Vagina (tissue), 2 donors: ENCODE measurements around the gene ARHGAP21. TPM values are rescaled to one million over a fixed set of nuclear protein-coding genes. Genes with fewer than 3 reads are reported as not detected.
"Not testable (repeated sequence)": the region's sequence is repeated elsewhere in the genome, so short reads cannot be mapped to it uniquely, and the experiment has no call there.

Experiments
- DNase-seq, 2 donors: peaks; one replicate each; pipeline ENCODE4 v3.0.0-alpha.2; 2017; ENCODE audit errors: extremely low spot score in 2 of 2
- H3K27ac ChIP-seq: fragments of 200-600 bp; sonication (generic); one replicate; pipeline ENCODE4 v1.5.1; 2019
- H3K27me3 ChIP-seq: fragments of 200-600 bp; sonication (generic); one replicate; pipeline ENCODE4 v1.5.1; 2019
- H3K36me3 ChIP-seq, 2 donors: fragments of 200-600 bp; sonication (generic); one replicate each; pipeline ENCODE4 v1.5.1; 2017 to 2019
- H3K4me1 ChIP-seq: fragments of 200-600 bp; sonication (generic); one replicate; pipeline ENCODE4 v1.5.1; 2019
- H3K4me3 ChIP-seq, 2 donors: fragments of 200-600 bp; sonication (generic); 1 replicate in 1 of 2; 2 replicates in 1 of 2; pipeline ENCODE4 v1.5.1; 2016 to 2019
- H3K9me3 ChIP-seq: fragments of 200-600 bp; sonication (generic); one replicate; pipeline ENCODE4 v1.5.1; 2019
- CTCF ChIP-seq, 3 experiments: fragments of 450-650 bp in 2 of 3; fragments of 200-600 bp in 1 of 3; sonication (generic) in 1 of 3; IDR thresholded peaks; one replicate each; pipeline ENCODE4 v1.5.1; 2017 to 2019; ENCODE audit warnings: antibody characterized with exemption in 3 of 3, mild to moderate bottlenecking in 2 of 3, moderate library complexity in 2 of 3
- POLR2A ChIP-seq, 2 donors: fragments of 450-650 bp; IDR thresholded peaks; one replicate each; pipeline ENCODE4 v1.6.1; 2017; ENCODE audit warnings: antibody characterized with exemption in 2 of 2, mild to moderate bottlenecking in 2 of 2, moderate library complexity in 2 of 2
- POLR2AphosphoS5 ChIP-seq, 2 donors: sonication (generic); formaldehyde crosslinking; IDR thresholded peaks; one replicate each; pipeline ENCODE4 v1.9.0; 2017; ENCODE audit warnings: antibody characterized with exemption in 2 of 2, mild to moderate bottlenecking in 2 of 2, low read depth in 1 of 2; ENCODE audit not compliant: insufficient read depth in 1 of 2
- intact Hi-C: fragments of 100-400 bp; cut with DNase I; formaldehyde crosslinking; loops from one replicate; pipeline ENCODE4 v1.15.1; 2023
- total RNA-seq: library from RNA; depleted of rRNA; stranded (reverse); fragments of >200 nt; gene quantifications from one replicate; pipeline ENCODE4 v1.2.3, GENCODE V29; 2016

The ARHGAP21 gene
- total RNA-seq, 1 donor from 2014 or later: 43.0 TPM

- Histone ChIP-seq H3K27ac (no peak overlapping the region), H3K9me3 (no peaks in the 10 kb centered on the region), H3K4me1 (no peaks in the 10 kb centered on the region), H3K27me3 (no peaks in the 10 kb centered on the region), H3K36me3 (peaks cover 0 to 4% of the 10 kb centered on the region in 2 donors), H3K4me3 (no peak overlapping the region)
- DNase-seq: no peak
- TF ChIP-seq POLR2A (IDR thresholded peaks at IDR 0.05) (no peak), CTCF (IDR thresholded peaks at IDR 0.05) (no peak), POLR2AphosphoS5 (IDR thresholded peaks at IDR 0.05; ENCODE audit: insufficient read depth in 1 of 2, low read depth in 1 of 2) (no peak)
- intact Hi-C loops: no loop called here
These were observed 100.8 kb downstream of the ARHGAP21 start for GRCh38 chr10:24622781-24623301.

GRCh38 chr10:24621035-24621795 is 102.5 kb downstream of the ARHGAP21 start:
- H3K27ac ChIP-seq, H3K36me3 ChIP-seq, DNase-seq, H3K4me1 ChIP-seq, H3K27me3 ChIP-seq, intact Hi-C loops, H3K9me3 ChIP-seq, H3K4me3 ChIP-seq: not testable (repeated sequence)

- H3K4me1 ChIP-seq, H3K36me3 ChIP-seq: not testable (repeated sequence)
These were observed 103.7 kb downstream of the ARHGAP21 start for GRCh38 chr10:24619994-24620310.

GRCh38 chr10:24619291-24619993 is 104.2 kb downstream of the ARHGAP21 start:
- H3K27ac ChIP-seq, H3K36me3 ChIP-seq, H3K27me3 ChIP-seq, intact Hi-C loops, H3K4me3 ChIP-seq, DNase-seq, H3K4me1 ChIP-seq, H3K9me3 ChIP-seq: not testable (repeated sequence)

More at GRCh38 chr10:24619994-24620310, 103.7 kb downstream of the ARHGAP21 start:
- H3K9me3 ChIP-seq, H3K27me3 ChIP-seq, H3K4me3 ChIP-seq, intact Hi-C loops, DNase-seq, H3K27ac ChIP-seq: not testable (repeated sequence)

- Histone ChIP-seq H3K27me3 (no peaks in the 10 kb centered on the region), H3K27ac (no peak overlapping the region), H3K4me3 (no peak overlapping the region), H3K36me3 (peaks cover 0 to 4% of the 10 kb centered on the region in 2 donors), H3K9me3 (no peaks in the 10 kb centered on the region), H3K4me1 (no peaks in the 10 kb centered on the region)
- no peak for TF ChIP-seq CTCF (IDR thresholded peaks at IDR 0.05)
- no peak for TF ChIP-seq POLR2A (IDR thresholded peaks at IDR 0.05)
- no peak for TF ChIP-seq POLR2AphosphoS5 (IDR thresholded peaks at IDR 0.05; ENCODE audit: insufficient read depth in 1 of 2, low read depth in 1 of 2)
- intact Hi-C loops: no loop called here
- DNase-seq: no peak
These were observed 105.3 kb downstream of the ARHGAP21 start for GRCh38 chr10:24618401-24618800.

GRCh38 chr10:24617771-24618396 is 105.8 kb downstream of the ARHGAP21 start:
- Histone ChIP-seq H3K4me1 (no peaks in the 10 kb centered on the region), H3K27ac (no peak overlapping the region), H3K27me3 (no peaks in the 10 kb centered on the region), H3K36me3 (peaks cover 0 to 4% of the 10 kb centered on the region in 2 donors), H3K9me3 (no peaks in the 10 kb centered on the region), H3K4me3 (no peak overlapping the region)
- no peak for DNase-seq
- intact Hi-C loops: no loop called here
- TF ChIP-seq POLR2AphosphoS5 (IDR thresholded peaks at IDR 0.05; ENCODE audit: insufficient read depth in 1 of 2, low read depth in 1 of 2): no peak
- TF ChIP-seq CTCF (IDR thresholded peaks at IDR 0.05): peak in 2 of 3 experiments; percentile 36 to 55
